ENCODE data around the gene ADRA2B.

Gene ADRA2B

DNA sequence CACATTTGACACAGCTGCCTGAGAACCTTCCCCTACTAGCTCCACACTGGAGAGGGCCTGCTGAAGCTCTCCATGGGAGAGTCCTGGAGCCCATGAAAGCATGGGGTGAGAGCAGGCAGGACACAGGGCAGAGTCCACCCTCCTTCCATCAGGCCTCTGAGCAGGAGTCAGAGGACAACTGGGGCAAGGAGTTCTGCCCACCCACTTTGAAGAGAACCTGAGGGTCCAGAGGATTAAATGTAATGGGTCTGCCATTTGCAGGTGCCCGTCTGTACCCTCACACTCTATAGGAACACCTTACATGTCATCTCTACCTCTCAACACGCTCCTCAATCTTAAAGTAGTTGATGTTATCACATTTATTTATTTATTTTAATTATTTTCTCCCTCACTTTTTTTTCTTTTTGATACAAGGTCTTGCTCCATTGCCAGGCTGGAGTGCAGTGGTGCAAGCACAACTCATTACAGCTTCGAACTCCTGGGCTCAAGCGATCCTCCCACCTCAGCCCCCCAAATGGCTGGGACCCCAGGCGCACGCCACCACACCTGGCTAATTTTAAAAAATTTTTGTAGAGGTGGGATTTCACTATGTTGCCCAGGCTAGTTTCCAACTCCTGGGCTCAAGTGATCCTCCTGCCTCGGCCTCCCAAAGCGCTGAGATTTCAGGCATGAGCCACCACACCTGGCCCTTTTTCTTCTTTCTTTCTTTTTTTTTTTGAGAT, 10.2 kb downstream of the ADRA2B start:
- no peak overlapping the region for H3K4me3 ChIP-seq (ENCODE audit: low read depth, low read length)
- TF ChIP-seq, protein P1, sequence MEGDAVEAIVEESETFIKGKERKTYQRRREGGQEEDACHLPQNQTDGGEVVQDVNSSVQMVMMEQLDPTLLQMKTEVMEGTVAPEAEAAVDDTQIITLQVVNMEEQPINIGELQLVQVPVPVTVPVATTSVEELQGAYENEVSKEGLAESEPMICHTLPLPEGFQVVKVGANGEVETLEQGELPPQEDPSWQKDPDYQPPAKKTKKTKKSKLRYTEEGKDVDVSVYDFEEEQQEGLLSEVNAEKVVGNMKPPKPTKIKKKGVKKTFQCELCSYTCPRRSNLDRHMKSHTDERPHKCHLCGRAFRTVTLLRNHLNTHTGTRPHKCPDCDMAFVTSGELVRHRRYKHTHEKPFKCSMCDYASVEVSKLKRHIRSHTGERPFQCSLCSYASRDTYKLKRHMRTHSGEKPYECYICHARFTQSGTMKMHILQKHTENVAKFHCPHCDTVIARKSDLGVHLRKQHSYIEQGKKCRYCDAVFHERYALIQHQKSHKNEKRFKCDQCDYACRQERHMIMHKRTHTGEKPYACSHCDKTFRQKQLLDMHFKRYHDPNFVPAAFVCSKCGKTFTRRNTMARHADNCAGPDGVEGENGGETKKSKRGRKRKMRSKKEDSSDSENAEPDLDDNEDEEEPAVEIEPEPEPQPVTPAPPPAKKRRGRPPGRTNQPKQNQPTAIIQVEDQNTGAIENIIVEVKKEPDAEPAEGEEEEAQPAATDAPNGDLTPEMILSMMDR (IDR thresholded peaks at IDR 0.05; ENCODE audit: low read depth, low read length, missing control alignments): no peak
- DNase-seq (ENCODE audit: low read depth): no peak

GRCh38 chr2:96105152-96105915, 11.0 kb downstream of the ADRA2B start:
- no peak overlapping the region for H3K4me3 ChIP-seq (ENCODE audit: low read depth, low read length)
- TF ChIP-seq, protein P1 (IDR thresholded peaks at IDR 0.05; ENCODE audit: low read depth, low read length, missing control alignments): no peak
- no peak for DNase-seq (ENCODE audit: low read depth)

GRCh38 chr2:96104487-96104861, 11.9 kb downstream of the ADRA2B start:
- H3K4me3 ChIP-seq (ENCODE audit: low read depth, low read length): no peak overlapping the region
- no peak for DNase-seq (ENCODE audit: low read depth)
- TF ChIP-seq, protein P1 (IDR thresholded peaks at IDR 0.05; ENCODE audit: low read depth, low read length, missing control alignments): no peak

- DNase-seq (ENCODE audit: low read depth): no peak
- no peak overlapping the region for H3K4me3 ChIP-seq (ENCODE audit: low read depth, low read length)
- TF ChIP-seq, protein P1 (IDR thresholded peaks at IDR 0.05; ENCODE audit: low read depth, low read length, missing control alignments): no peak
Observed at GRCh38 chr2:96103761-96104486, 12.4 kb downstream of the ADRA2B start.

GRCh38 chr2:96103187-96103601, 13.2 kb downstream of the ADRA2B start:
- H3K4me3 ChIP-seq (ENCODE audit: low read depth, low read length): no peak overlapping the region
- no peak for DNase-seq (ENCODE audit: low read depth)
- TF ChIP-seq, protein P1 (IDR thresholded peaks at IDR 0.05; ENCODE audit: low read depth, low read length, missing control alignments): no peak

- DNase-seq (ENCODE audit: low read depth): no peak
Observed at GRCh38 chr2:96102596-96103186, 13.7 kb downstream of the ADRA2B start.

More at GRCh38 chr2:96102596-96103186, 13.7 kb downstream of the ADRA2B start:
- TF ChIP-seq, protein P1 (IDR thresholded peaks at IDR 0.05; ENCODE audit: low read depth, low read length, missing control alignments): no peak
- H3K4me3 ChIP-seq (ENCODE audit: low read depth, low read length): no peak overlapping the region

All from GM12864 (cell line).